GM13976 (cell line): Measurements from ENCODE around the gene REPS2.
"Not testable (repeated sequence)": the region's sequence is repeated elsewhere in the genome, so short reads cannot be mapped to it uniquely, and the experiment has no call there.

Experiments
- DNase-seq: peaks from one replicate; pipeline ENCODE4 v3.0.0; 2012; ENCODE audit warnings: low spot score
- in situ Hi-C: fragments of 300-500 bp; cut with MboI; formaldehyde crosslinking; loops from one replicate; pipeline ENCODE4 v1.12.0; 2022; ENCODE audit warnings: low sequenced_read_pairs, mixed read lengths, inconsistent platforms; ENCODE audit not compliant: unreplicated experiment
- TF ChIP-seq, protein P1 (sequence below): IDR thresholded peaks from 2 replicates; pipeline ENCODE4 v1.5.1; 2012; ENCODE audit warnings: borderline replicate concordance, mild to moderate bottlenecking; ENCODE audit not compliant: insufficient read depth; ENCODE audit errors: extremely low read depth, missing control alignments, control extremely low read depth

REPS2 gene

GRCh38 chrX:16934185-16934584, 12.3 kb upstream of the REPS2 start:
- in situ Hi-C loops, result no loop called here
- no peak for DNase-seq
- TF ChIP-seq, protein P1, sequence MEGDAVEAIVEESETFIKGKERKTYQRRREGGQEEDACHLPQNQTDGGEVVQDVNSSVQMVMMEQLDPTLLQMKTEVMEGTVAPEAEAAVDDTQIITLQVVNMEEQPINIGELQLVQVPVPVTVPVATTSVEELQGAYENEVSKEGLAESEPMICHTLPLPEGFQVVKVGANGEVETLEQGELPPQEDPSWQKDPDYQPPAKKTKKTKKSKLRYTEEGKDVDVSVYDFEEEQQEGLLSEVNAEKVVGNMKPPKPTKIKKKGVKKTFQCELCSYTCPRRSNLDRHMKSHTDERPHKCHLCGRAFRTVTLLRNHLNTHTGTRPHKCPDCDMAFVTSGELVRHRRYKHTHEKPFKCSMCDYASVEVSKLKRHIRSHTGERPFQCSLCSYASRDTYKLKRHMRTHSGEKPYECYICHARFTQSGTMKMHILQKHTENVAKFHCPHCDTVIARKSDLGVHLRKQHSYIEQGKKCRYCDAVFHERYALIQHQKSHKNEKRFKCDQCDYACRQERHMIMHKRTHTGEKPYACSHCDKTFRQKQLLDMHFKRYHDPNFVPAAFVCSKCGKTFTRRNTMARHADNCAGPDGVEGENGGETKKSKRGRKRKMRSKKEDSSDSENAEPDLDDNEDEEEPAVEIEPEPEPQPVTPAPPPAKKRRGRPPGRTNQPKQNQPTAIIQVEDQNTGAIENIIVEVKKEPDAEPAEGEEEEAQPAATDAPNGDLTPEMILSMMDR, result no peak

DNA sequence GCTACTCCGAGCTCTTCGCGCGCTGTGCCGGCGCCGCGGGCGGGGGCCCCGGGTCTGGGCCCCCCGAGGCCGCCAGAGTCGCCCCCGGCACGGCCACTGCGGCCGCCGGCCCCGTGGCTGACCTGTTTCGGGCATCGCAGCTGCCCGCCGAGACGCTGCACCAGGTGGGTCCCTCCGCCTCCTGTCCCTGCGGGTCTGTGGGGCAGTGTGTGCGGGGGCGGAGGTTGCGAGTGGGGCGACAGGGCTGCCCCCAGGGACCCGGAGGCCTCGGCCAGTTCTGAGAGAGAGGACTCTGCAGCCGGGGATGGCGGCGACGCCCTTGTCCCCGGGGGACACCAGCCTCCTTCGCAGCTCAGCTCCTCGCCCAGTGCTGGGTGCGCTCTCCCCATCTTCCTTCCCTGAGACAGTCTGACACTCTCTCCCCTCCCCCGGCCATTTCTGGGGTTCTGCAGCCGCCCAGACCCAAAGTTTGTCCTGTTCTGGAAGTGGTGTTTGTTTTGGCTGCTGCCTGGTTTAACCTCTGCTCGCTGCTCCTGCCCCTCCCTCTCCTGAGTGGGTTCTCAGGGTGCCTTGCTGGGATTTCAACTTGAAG, 609 bp downstream of the REPS2 start:
- peak; percentile 31 for DNase-seq
- in situ Hi-C loops, result no loop called here
- TF ChIP-seq, protein P1, result no peak

- in situ Hi-C loops, result no loop called here
- no peak for DNase-seq
- TF ChIP-seq, protein P1, result no peak
These were observed 4.0 kb downstream of the REPS2 start for GRCh38 chrX:16950423-16950822.

DNA sequence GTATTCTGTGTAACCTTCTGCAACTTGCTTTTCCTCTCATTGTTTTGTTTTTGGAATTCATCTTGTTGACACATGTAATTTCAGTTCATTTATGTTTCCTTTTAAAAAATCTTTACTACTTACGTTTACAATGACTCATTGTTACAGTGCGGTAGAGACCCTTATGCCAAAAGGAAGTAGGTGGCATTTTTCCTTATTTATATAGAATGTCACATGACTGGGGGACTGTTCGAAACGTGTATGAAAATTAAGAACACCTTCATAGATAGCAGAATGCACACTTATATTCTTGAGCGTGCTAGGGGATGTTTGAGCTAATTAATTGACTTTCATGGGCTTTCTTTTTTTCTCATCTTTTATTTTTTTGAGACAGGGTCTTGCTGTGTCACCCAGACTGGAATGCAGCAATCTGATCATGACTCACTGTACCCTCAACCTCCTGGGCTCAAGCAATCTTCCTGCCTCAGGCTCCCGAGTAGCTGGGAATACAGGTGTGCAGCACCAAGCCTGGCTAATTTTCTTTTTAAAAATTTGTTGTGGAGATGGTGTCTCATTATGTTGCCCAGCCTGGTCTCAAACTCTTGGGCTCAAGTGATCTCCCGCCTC, 7.3 kb downstream of the REPS2 start:
- DNase-seq, result no peak
- in situ Hi-C loops, result no loop called here
- TF ChIP-seq, protein P1, result no peak

DNA sequence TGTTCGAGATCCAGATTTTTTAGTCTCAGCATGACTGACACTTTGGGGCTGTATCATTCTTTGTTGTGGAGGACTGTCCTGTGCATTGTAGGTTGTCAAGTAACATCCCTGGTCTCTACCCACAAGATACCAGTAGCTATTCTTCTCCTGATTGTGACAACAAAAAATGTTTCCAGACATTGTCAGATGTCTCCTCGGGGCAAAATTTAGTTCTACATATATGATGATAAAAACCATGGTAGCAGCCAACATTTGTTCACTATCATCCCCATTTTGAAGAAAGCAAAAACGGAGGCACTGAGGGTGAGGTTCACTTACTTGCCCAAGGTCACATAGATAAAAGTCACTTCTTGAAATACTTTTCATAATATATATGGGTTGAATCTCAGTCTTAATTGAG, 11.3 kb downstream of the REPS2 start:
- in situ Hi-C loops, result no loop called here
- TF ChIP-seq, protein P1, result no peak
- no peak for DNase-seq

- TF ChIP-seq, protein P1, result no peak
- no peak for DNase-seq
- in situ Hi-C loops, result no loop called here
These were observed 11.9 kb downstream of the REPS2 start for GRCh38 chrX:16958356-16958755.

DNA sequence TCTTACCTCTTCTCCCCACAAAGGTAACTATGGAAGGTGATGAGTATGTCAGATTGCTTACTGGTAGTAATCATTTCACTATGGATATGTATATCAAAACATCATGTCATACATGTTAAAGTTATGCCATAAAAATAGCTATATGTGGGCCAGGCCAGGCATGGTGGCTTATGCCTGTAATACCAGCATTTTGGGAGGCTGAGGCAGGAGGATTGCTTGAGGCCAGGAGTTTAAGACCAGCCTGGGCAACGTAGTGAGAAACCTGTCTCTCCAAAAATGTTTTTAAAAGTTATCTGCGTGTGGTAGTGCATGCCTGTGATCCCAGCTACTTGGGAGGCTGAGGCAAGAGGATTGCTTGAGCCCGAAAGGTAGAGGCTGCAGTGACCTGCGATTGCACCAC, 16.2 kb downstream of the REPS2 start:
- DNase-seq, in situ Hi-C loops: not testable (repeated sequence)
